Calu3 (cell line): ENCODE data around the gene DDA1. TPM values are rescaled to one million over a fixed set of nuclear protein-coding genes. Genes with fewer than 3 reads are reported as not detected.

Experiments used
- BruUV-seq: library from RNA; stranded (reverse); fragments of 400-500 nt; replicated peaks from 2 replicates; lab custom pipeline; 2021; lab: Mats Ljungman, UMichigan
- CTCF ChIA-PET: fragments of 300-600 bp; sonication (Branson Sonifier 250); formaldehyde crosslinking; loops from one replicate; lab custom pipeline; 2022; ENCODE audit warnings: antibody characterized with exemption; lab: Charles Lee
- DNase-seq: peaks from one replicate; pipeline ENCODE4 v3.0.0; 2022
- H3K27ac Mint-ChIP-seq: one replicate; pipeline ENCODE4 v1.8.0; 2022; ENCODE audit warnings: mixed read lengths; ENCODE audit not compliant: unreplicated experiment
- H3K27me3 Mint-ChIP-seq: one replicate; pipeline ENCODE4 v1.8.0; 2022; ENCODE audit warnings: mixed read lengths; ENCODE audit not compliant: unreplicated experiment
- H3K36me3 Mint-ChIP-seq: one replicate; pipeline ENCODE4 v1.8.0; 2022; ENCODE audit warnings: mild to moderate bottlenecking, moderate library complexity, mixed read lengths; ENCODE audit not compliant: insufficient read depth, unreplicated experiment
- H3K4me1 Mint-ChIP-seq: one replicate; pipeline ENCODE4 v1.8.0; 2022; ENCODE audit warnings: mild to moderate bottlenecking, low read depth, mixed read lengths; ENCODE audit not compliant: unreplicated experiment
- H3K4me3 Mint-ChIP-seq: one replicate; pipeline ENCODE4 v1.8.0; 2022; ENCODE audit warnings: mild to moderate bottlenecking, low read depth, moderate library complexity, mixed read lengths; ENCODE audit not compliant: unreplicated experiment
- H3K9me3 Mint-ChIP-seq: one replicate; pipeline ENCODE4 v1.8.0; 2022; ENCODE audit warnings: low read depth, mixed read lengths; ENCODE audit not compliant: unreplicated experiment
- intact Hi-C: fragments of 100-400 bp; cut with micrococcal nuclease; formaldehyde crosslinking; loops from one replicate; pipeline ENCODE4 v1.10.0; 2022; ENCODE audit not compliant: unreplicated experiment
- total RNA-seq: library from RNA; stranded (reverse); gene quantifications from 2 replicates; pipeline ENCODE4 v1.2.3, GENCODE V29; 2022
- TF ChIP-seq, protein P1 (sequence below): fragments of 200-600 bp; IDR thresholded peaks from one replicate; pipeline ENCODE4 v1.8.0; 2022; ENCODE audit warnings: antibody characterized with exemption; ENCODE audit not compliant: unreplicated experiment

DDA1 gene
- total RNA-seq, 1 experiment from 2014 or later, result 50.8 TPM

DNA sequence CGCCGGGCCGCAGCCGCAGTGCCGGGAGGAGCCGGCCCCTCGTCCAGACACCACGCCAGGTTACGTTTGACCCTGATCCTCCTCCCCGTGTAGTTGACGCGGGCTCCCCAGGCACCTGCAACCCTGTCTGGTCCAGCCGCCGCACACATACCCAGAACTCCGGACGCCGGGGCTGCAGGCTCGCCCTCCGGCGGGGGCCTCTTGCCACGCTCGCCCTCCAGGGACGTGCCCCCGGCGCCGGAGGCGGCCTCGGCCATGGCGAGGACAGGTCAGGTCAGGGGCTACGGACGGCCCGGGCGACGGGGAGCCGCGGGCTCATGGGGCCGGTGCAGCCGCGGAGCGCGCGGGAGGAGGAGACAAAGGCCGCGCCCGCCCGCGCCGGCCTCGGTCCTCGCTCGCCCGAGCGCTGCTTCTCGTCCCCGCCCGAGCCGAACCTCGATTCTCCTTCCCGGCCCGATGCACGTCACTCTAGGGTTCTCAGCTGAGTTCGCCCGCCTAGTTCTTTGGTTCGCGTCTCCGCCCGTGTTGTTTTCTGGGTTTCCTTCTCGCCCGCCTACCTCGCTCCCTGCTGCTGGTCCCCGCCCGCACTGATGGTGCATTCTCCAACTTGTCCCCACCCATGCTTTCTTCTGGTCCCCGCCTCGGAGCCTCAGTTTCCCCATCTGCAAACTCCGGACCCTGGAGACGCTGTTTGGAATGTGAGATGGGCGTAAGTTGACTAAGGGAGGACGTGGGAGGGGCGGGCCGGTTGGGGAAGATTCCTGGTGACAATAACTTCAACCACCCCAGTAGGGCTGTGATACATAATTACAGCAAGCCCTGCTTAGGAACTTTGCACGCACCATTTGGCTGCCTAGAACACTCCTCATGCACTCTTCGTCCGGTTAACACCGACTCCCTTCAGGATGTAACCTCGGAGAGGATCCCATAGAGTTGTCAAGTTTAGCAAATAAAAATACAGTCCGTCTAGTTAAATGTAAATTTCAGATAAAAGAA lies 25.3 kb downstream of the DDA1 start, which contains the start of gene ANO8:
ANO8 (minus strand) TSS at position 442 of the 996 bp plus-strand sequence; CDS start at position 257, 185 bp downstream.
- DNase-seq, result peak; percentile 94
- Mint-ChIP-seq H3K27me3 (no peaks in the 10 kb centered on the region), H3K36me3 (peaks cover 45% of the 10 kb centered on the region), H3K27ac (peak within 1 kb of the TSS; percentile 48), H3K4me1 (no peaks in the 10 kb centered on the region), H3K9me3 (no peaks in the 10 kb centered on the region), H3K4me3 (peak within 1 kb of the TSS; percentile 72)
- TF ChIP-seq, protein P1, sequence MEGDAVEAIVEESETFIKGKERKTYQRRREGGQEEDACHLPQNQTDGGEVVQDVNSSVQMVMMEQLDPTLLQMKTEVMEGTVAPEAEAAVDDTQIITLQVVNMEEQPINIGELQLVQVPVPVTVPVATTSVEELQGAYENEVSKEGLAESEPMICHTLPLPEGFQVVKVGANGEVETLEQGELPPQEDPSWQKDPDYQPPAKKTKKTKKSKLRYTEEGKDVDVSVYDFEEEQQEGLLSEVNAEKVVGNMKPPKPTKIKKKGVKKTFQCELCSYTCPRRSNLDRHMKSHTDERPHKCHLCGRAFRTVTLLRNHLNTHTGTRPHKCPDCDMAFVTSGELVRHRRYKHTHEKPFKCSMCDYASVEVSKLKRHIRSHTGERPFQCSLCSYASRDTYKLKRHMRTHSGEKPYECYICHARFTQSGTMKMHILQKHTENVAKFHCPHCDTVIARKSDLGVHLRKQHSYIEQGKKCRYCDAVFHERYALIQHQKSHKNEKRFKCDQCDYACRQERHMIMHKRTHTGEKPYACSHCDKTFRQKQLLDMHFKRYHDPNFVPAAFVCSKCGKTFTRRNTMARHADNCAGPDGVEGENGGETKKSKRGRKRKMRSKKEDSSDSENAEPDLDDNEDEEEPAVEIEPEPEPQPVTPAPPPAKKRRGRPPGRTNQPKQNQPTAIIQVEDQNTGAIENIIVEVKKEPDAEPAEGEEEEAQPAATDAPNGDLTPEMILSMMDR, result no peak
- BruUV-seq, result no TSS peak
- intact Hi-C loops, result no loop called here
- CTCF ChIA-PET, result interaction anchor here (0.5 to 2.4 kb wide), 4 partner anchors 17 to 187 kb away, joined by 3 to 9 read pairs (median 6); no protein-coding TSS in a partner anchor

DNA sequence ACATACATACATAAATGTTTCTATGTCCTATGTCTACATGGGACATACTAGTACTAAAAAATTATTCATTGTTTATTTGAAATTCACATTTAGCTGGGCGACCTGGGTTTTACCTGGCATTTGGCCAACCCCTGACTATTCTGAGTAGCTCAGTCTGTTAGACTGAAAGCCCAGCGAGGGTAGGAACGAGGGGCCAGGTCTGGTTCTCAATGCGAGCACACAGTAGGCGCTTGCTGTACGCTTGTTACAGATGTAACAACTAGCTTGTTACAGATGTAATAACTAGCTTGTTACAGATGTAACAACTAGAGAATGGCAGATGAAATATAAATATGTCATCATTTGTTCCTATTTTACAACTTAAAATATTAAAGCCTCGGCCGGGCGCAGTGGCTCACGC lies 26.2 kb downstream of the DDA1 start:
- TF ChIP-seq, protein P1, result no peak
- no TSS peak for BruUV-seq
- no peaks in the 10 kb centered on the region for H3K27me3 Mint-ChIP-seq
- intact Hi-C loops, result no loop called here
- CTCF ChIA-PET, result no interaction called here
- H3K4me1 Mint-ChIP-seq, result no peaks in the 10 kb centered on the region
- no peak for DNase-seq
- no peak overlapping the region for H3K27ac Mint-ChIP-seq
- no peaks in the 10 kb centered on the region for H3K9me3 Mint-ChIP-seq
- H3K36me3 Mint-ChIP-seq, result peaks cover 47% of the 10 kb centered on the region
- no peak overlapping the region for H3K4me3 Mint-ChIP-seq

DNA sequence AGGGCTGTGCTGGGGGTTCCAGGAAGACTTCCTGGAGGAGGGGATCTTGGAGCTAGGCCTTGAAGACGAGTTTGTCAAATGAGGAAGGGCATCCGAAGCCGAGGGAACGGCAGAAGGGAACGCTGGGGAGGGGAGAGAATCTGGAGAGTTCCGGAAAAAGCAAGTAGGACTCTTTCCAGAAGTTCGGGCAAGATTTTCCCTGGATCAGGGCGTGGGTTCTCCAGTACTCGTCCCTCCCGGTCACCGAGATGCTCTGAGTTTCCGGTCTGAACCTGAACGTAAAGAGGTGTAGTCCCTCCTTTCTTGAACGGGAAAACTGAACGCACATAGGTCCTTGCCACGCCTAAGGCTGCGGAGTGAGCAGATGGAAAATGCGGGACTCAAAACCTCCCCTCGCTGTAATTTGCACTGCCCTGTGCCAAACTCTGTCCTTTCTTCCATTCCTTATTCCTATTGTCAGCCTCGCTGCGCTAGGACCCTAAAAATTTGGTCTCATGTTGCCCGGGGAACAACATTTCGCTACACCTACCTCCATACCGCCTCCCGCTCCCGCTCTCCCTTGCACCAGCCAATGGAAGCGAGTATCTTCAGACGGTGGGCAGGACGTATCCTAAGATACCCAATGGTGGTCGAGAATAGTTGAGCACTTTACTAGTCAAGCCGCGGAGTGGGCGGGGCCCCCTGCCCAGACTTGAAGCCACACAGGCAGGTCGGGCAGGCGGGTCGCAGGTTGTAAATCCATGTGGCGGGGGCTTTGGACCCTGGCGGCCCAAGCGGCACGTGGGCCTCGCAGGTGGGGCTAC lies 27.7 kb downstream of the DDA1 start, which contains the start of gene GTPBP3:
GTPBP3 (plus strand) TSS at position 682 of the 803 bp plus-strand sequence; CDS start at position 741, 59 bp downstream.
- Mint-ChIP-seq H3K27ac (peak within 1 kb of the TSS; percentile 82), H3K4me3 (peak within 1 kb of the TSS; percentile 79), H3K27me3 (no peaks in the 10 kb centered on the region), H3K4me1 (no peaks in the 10 kb centered on the region), H3K36me3 (peaks cover 43% of the 10 kb centered on the region), H3K9me3 (no peaks in the 10 kb centered on the region)
- peak; percentile 93 for DNase-seq
- CTCF ChIA-PET, result interaction anchor here (0.7 kb wide), 1 partner anchor 32 kb away, joined by 5 read pairs; no protein-coding TSS in a partner anchor
- intact Hi-C loops, result no loop called here
- TSS peak; percentile 85 for BruUV-seq
- TF ChIP-seq, protein P1, result no peak
